GM19467 (cell line): Measurements from ENCODE around the gene C3orf49.

Source experiments
- ATAC-seq: cut with Tn5 transposase; IDR thresholded peaks from one replicate; pipeline ENCODE4 v1.9.1; 2021; ENCODE audit warnings: mild to moderate bottlenecking, moderate library complexity; ENCODE audit not compliant: unreplicated experiment

Gene C3orf49

DNA sequence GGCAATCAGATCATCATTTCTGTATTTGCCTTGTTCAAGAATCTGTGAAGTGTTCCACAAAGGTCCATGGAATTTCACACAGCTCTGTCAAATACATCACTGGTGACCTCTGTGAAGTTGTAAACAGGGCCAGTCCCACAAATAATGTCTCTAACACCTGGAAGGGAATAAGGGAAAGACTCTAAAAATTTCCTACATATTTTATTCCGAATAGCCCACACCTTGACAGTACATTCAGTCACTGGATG lies at the start of gene C3orf49:
Gene C3orf49 (plus strand): TSS at position 149 of the 248 bp plus-strand sequence. CDS start 173 bp downstream, outside the sequence.
- ATAC-seq = no peak

DNA sequence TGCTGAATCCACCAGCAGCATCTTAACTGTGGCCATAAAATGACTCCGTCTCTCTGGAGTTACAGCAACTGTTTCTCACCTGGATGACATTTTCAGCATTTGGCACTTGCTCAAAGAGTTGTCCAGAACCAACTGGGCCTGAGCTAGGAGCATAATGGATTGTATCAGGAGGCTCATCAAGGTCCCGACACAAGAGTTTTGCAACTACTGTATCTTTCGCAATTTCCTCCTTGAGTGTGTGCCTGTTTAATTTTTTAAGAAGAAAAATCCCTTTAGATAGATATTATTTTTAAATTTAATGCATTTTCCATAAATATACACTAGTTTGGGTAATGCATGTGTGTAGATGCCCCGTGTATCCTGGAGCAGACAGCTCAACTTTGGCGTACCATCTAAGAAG lies 44.3 kb upstream of the C3orf49 start:
- ATAC-seq = no peak

GRCh38 chr3:63779227-63779626 lies 39.9 kb upstream of the C3orf49 start:
- no peak for ATAC-seq

GRCh38 chr3:63791974-63792373 lies 27.1 kb upstream of the C3orf49 start:
- ATAC-seq = no peak

GRCh38 chr3:63795438-63795837 lies 23.7 kb upstream of the C3orf49 start:
- ATAC-seq = no peak

DNA sequence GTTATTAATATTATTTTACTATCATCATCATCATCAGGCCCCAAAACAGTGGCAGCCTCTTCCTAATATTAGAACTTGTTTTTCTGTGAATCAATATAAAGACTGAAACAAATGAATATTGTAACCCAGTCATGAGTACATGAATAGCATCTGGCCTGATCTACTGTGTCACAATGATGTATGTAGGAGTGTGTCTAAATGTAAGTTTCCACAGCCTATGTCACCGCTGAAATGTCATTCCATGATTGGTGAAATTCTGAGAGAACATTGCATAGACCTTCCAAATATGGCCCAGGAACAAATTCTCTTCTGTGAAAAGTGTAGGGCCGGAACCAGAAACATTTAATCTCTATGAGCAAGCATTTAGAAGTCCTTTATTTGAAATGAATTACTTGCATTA lies 20.6 kb upstream of the C3orf49 start:
- no peak for ATAC-seq

- no peak for ATAC-seq
Measured at GRCh38 chr3:63798949-63799348, 20.1 kb upstream of the C3orf49 start.

DNA sequence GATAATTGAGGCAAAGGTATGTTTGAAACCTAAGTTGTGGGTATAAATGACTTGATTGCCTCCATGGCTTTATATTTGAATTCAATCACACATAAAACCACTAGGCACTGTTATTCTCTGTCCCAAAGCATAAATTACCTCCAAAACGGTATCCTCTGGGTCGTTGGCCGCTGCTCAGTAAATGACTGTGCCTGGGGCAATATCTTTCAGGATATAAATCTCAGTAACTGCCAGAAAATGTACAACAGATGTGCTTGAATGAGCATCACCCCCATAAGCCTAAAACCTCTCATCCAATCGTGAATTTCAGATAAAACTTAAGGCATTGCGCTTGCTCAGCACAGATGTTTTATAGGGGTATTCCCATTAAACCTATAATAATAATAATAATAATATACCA lies 19.0 kb upstream of the C3orf49 start:
- ATAC-seq = no peak

- ATAC-seq = no peak
Measured at GRCh38 chr3:63803911-63804310, 15.2 kb upstream of the C3orf49 start.

DNA sequence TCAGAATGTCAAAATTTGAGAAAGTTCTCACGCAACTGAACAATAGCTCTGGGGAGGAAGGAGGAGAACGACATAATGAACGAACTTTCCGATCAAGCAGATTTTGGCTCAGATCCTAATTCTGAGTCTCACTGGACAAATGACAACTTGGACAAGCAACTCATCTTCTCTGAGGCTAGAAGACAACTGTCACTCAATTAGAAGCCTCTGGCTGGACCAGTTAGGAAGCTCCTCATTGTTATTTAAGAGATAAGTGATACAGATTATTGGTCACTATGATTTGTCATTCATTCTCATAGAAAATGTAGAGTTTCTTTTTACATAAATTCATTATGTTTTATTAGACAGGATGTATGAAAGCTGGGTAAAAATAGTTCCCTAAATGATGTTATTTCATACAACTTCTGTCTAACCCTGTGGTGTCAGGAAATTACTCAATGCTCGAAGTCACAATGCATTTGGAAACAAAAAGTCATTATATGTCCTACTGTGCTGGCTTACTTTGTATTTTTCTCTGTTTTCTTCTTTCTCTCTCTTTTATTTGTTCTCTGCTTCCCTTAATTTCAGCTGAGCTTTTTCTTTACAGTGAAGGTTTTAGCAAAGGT lies 11.0 kb upstream of the C3orf49 start:
- no peak for ATAC-seq

GRCh38 chr3:63808633-63809032 lies 10.5 kb upstream of the C3orf49 start:
- ATAC-seq = no peak

DNA sequence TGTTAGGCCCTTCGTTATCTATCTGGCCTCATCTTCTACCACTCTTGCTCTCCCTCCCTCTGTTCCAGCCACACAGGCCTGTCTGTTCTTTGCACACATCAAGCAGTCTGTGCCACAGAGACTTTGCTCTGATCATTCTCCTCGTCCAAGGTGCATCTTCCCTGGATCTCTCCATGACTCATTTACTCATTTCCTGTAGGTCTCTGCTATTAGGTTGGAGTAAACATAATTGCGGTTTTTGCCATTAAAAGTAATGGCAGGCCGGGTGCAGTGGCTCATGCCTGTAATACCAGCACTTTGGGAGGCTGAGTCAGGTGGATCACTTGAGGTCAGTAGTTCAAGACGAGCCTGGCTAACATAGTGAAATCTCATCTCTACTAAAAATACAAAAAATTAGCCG lies 9.5 kb upstream of the C3orf49 start:
- ATAC-seq = no peak

DNA sequence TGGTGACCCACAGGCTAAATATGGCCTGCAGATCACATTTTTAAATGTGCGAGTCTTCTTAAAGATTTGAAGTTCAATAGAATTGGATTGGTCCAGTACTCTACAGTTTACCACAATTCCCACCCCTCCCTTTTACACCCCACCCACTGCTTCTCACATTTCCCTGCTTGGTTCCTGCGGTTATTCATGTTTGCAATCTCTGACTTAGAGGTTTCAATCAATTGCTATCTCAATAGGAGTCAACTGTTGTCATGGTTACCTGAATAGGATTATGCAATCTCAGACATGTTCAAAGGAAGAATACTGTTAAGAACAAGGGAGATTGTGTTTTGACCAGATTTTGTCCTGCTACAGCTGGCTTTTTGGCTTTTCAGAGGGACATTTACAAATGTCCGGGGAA lies 4.9 kb upstream of the C3orf49 start:
- ATAC-seq = no peak

GRCh38 chr3:63817225-63817624 lies 1.9 kb upstream of the C3orf49 start:
- ATAC-seq = no peak

GRCh38 chr3:63818282-63819150 lies 583 bp upstream of the C3orf49 start:
- ATAC-seq = no peak

DNA sequence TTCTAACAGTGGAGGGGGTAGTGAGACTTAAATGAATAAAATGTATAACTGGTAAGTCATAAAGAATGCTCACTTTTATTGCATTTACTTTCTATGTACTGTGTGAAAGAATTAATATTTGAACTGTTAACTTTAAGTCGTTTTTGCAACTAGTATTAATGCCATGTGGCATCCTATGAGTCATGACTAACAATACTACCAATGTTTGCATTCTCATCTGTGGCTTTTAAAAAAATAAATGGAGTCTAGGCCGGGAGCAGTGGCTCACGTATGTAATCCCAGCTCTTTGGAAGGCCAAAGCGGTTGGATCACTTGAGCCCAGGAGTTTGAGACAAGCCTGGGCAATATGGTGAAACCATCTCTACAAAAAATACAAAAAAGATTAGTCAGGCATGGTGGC lies 5.2 kb downstream of the C3orf49 start:
- ATAC-seq = no peak

DNA sequence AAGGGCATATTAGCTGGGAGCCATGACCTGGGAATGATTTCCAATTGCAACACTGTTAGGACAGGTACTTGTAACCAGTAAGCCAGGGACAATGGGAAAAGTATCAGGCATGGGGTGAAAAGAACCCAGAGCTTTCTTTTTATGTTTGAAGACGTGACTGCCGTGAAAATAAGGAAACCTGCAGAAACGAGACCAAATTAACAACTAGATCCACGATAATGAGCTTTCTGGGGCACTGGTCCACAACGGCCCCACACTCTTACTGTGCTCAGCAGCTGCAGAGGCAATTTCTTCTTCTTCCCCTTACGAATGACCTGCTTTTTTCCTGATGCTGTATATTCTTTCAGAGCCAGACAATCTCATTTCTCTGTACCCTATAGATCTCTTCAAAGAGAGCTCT lies 11.4 kb downstream of the C3orf49 start:
- no peak for ATAC-seq

DNA sequence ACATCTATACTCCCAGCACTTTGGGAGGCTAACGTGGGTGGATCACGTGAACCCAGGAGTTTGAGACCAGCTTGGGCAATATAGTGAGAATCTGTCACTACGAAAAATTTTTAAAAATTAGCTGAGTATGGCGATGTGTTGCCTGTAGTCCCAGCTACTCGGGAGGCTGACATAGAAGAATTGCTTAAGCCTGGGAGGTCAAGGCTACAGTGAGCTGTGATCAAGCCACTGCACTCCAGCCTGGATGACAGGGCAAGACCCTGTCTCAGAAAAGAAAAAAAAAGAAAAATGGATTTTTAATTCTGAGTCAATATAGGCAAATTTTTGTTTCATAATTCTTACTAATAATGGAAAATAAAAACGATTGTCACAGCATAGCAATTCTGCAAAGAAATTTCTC lies 13.3 kb downstream of the C3orf49 start:
- ATAC-seq = no peak

DNA sequence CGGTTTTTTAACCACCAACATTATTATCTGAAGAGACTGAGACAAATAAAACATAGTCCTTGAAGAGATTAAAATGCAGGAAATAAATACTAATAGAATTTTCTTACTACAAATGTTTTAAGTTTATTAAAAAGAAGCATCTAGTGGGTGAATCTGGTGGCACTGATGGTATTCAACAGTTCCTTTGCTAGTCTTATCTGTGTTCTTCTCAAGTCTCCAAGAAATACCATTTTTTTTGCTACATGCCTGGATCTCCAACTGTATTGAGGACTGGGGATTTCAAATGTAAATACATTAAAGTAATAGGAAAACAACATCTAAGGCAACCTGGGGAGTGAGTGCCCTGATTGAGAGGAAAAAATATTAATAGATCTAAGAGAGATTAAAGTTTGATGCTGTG lies 22.6 kb downstream of the C3orf49 start:
- ATAC-seq = no peak

- ATAC-seq = no peak
Measured at GRCh38 chr3:63842127-63842526, 23.0 kb downstream of the C3orf49 start.

DNA sequence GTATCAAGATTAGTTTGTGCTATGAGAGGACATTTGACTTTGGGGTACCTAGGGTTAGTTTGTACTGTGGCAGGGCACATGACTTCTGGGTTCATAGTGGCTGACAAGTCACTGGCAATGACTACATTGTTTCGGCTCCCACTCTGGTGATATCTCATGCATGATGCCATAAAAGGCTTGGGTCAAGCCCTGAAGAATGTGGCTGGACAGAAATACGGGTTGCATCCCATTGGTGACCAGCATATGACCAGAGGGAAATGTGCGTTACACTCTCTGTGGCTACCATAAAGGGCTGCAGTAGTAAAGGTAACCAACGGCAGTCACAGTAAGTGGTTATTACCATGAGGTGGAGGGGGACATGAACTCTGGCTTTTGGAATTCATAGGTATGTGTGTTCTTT lies 26.1 kb downstream of the C3orf49 start:
- ATAC-seq = no peak

- no peak for ATAC-seq
Measured at GRCh38 chr3:63847718-63848450, 28.8 kb downstream of the C3orf49 start.
